K562 (cell line): ENCODE results near the gene SATB2. TPM values are rescaled to one million over a fixed set of nuclear protein-coding genes. Genes with fewer than 3 reads are reported as not detected.

Experiments used
- polyA plus RNA-seq, 8 experiments: library from polyadenylated mRNA; depleted of rRNA in 4 of 8; stranded (reverse) in 5 of 8; unstranded in 3 of 8; fragments of >200 nt; fragmentation: Nextera tagmentation in 2 of 8; fragmentation: Illumina TruSeq in 1 of 8; extraction: Ambion mirVana in 2 of 8; extraction: Trizol in 1 of 8; gene quantifications; 2 replicates each; pipeline versions ENCODE4 v1.2.1 to v1.2.3, GENCODE V29; 2011 to 2014; ENCODE audit warnings: inconsistent platforms in 1 of 8, missing spikeins in 1 of 8
- total RNA-seq, 7 experiments: library from RNA; depleted of rRNA in 6 of 7; stranded (reverse); fragments of >200 nt in 6 of 7; fragmentation: Illumina TruSeq in 2 of 7; extraction: Trizol in 2 of 7; gene quantifications; 2 replicates each; pipeline versions ENCODE4 v1.2.1 to v1.2.3, GENCODE V29; 2011 to 2021; ENCODE audit warnings: low replicate concordance in 1 of 7
- TF ChIP-seq, protein P1 (sequence below), 2 experiments: fragments of 450-650 bp in 1 of 2; sonication (generic) in 1 of 2; formaldehyde crosslinking in 1 of 2; IDR thresholded peaks; 2 replicates each; pipeline versions ENCODE4 v1.7.1 to v1.9.0; 2016 to 2022; ENCODE audit warnings: inconsistent platforms in 1 of 2, mild to moderate bottlenecking in 1 of 2, missing genetic modification reagents in 1 of 2

The SATB2 gene
- total and polyA plus RNA-seq, 9 of the 15 experiments (the other 6 are each of a cell fraction or from before 2014, with no cell fraction given): 4.5 to 34.0 (median 15.1) TPM

GRCh38 chr2:199329466-199329865, 128.3 kb downstream of the SATB2 start (continued):
- TF ChIP-seq, protein P1, sequence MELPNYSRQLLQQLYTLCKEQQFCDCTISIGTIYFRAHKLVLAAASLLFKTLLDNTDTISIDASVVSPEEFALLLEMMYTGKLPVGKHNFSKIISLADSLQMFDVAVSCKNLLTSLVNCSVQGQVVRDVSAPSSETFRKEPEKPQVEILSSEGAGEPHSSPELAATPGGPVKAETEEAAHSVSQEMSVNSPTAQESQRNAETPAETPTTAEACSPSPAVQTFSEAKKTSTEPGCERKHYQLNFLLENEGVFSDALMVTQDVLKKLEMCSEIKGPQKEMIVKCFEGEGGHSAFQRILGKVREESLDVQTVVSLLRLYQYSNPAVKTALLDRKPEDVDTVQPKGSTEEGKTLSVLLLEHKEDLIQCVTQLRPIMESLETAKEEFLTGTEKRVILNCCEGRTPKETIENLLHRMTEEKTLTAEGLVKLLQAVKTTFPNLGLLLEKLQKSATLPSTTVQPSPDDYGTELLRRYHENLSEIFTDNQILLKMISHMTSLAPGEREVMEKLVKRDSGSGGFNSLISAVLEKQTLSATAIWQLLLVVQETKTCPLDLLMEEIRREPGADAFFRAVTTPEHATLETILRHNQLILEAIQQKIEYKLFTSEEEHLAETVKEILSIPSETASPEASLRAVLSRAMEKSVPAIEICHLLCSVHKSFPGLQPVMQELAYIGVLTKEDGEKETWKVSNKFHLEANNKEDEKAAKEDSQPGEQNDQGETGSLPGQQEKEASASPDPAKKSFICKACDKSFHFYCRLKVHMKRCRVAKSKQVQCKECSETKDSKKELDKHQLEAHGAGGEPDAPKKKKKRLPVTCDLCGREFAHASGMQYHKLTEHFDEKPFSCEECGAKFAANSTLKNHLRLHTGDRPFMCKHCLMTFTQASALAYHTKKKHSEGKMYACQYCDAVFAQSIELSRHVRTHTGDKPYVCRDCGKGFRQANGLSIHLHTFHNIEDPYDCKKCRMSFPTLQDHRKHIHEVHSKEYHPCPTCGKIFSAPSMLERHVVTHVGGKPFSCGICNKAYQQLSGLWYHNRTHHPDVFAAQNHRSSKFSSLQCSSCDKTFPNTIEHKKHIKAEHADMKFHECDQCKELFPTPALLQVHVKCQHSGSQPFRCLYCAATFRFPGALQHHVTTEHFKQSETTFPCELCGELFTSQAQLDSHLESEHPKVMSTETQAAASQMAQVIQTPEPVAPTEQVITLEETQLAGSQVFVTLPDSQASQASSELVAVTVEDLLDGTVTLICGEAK (IDR thresholded peaks at IDR 0.05): no peak
- TF ChIP-seq, protein P1 (CRISPR knock-in tag; IDR thresholded peaks at IDR 0.05): no peak
